ENCODE measurements around the gene POLN. TPM values are rescaled to one million over a fixed set of nuclear protein-coding genes. Genes with fewer than 3 reads are reported as not detected.
A peak's percentile ranks its signal among the peaks of the same experiment; 100 is the strongest.

Gene POLN
- total RNA-seq, 2 donors from 2014 or later, result 3.8 to 15.2 TPM

- H3K27me3 ChIP-seq (replicated peaks; ENCODE audit: insufficient read depth), result no peaks in the 10 kb centered on the region
- H3K9me3 ChIP-seq, result no peaks in the 10 kb centered on the region
- H3K27ac ChIP-seq, result no peak overlapping the region
- intact Hi-C loops (cut with DNase I), result loop anchor here (10.0 kb wide), 2 partner anchors 510 to 530 kb away; partner anchors contain the start of genes SLBP and TNIP2
- H3K36me3 ChIP-seq, result peaks cover 3 to 6% of the 10 kb centered on the region in 2 donors
- no peak for DNase-seq (ENCODE audit: low spot score)
- no peak overlapping the region for H3K4me3 ChIP-seq
- 65% methylated on average over 7 of the region's 7 CpGs for WGBS
- peaks cover 5% of the 10 kb centered on the region for H3K4me1 ChIP-seq (replicated peaks)
- TF ChIP-seq POLR2A (IDR thresholded peaks at IDR 0.05) (no peak), POLR2AphosphoS5 (IDR thresholded peaks at IDR 0.05) (no peak), CTCF (IDR thresholded peaks at IDR 0.05) (no peak)
Measured at GRCh38 chr4:2245057-2245786, 3.3 kb upstream of the POLN start.

GRCh38 chr4:2243681-2244380 is 1.9 kb upstream of the POLN start:
- H3K9me3 ChIP-seq, result no peaks in the 10 kb centered on the region
- H3K27me3 ChIP-seq (replicated peaks; ENCODE audit: insufficient read depth), result no peaks in the 10 kb centered on the region
- no peak for DNase-seq (ENCODE audit: low spot score)
- 23% methylated on average over 5 of the region's 5 CpGs for WGBS
- TF ChIP-seq CTCF (IDR thresholded peaks at IDR 0.05) (peak in 1 of 4 experiments; percentile 27), POLR2A (IDR thresholded peaks at IDR 0.05) (no peak), POLR2AphosphoS5 (IDR thresholded peaks at IDR 0.05) (no peak)
- H3K4me1 ChIP-seq (replicated peaks), result peaks cover 10% of the 10 kb centered on the region
- no peak overlapping the region for H3K4me3 ChIP-seq
- H3K36me3 ChIP-seq, result no peaks in the 10 kb centered on the region
- peak overlapping the region in 1 of 2 donors; percentile 27 for H3K27ac ChIP-seq
- intact Hi-C loops (cut with DNase I), result loop anchor here (10.0 kb wide), 2 partner anchors 511 to 529 kb away; partner anchors contain the start of genes SLBP and TNIP2

GRCh38 chr4:2241003-2241402 is 918 bp downstream of the POLN start:
- H3K27me3 ChIP-seq (replicated peaks; ENCODE audit: insufficient read depth), result no peaks in the 10 kb centered on the region
- H3K36me3 ChIP-seq, result no peaks in the 10 kb centered on the region
- H3K4me1 ChIP-seq (replicated peaks), result peaks cover 10% of the 10 kb centered on the region
- DNase-seq (ENCODE audit: low spot score), result no peak
- no peaks in the 10 kb centered on the region for H3K9me3 ChIP-seq
- intact Hi-C loops (cut with DNase I), result loop anchor here (10.0 kb wide), 2 partner anchors 514 to 526 kb away; partner anchors contain the start of genes SLBP and TNIP2
- H3K27ac ChIP-seq, result peak overlapping the region; percentile 78 to 81
- peak overlapping the region; percentile 76 for H3K4me3 ChIP-seq
- TF ChIP-seq POLR2AphosphoS5 (IDR thresholded peaks at IDR 0.05) (no peak), POLR2A (IDR thresholded peaks at IDR 0.05) (no peak), CTCF (IDR thresholded peaks at IDR 0.05) (no peak)
- 4% methylated on average over 7 of the region's 7 CpGs for WGBS

GRCh38 chr4:2236944-2237666 is 4.8 kb downstream of the POLN start:
- Histone ChIP-seq H3K36me3 (no peaks in the 10 kb centered on the region), H3K27me3 (replicated peaks; ENCODE audit: insufficient read depth) (no peaks in the 10 kb centered on the region), H3K4me3 (no peak overlapping the region), H3K4me1 (replicated peaks) (peaks cover 10% of the 10 kb centered on the region), H3K27ac (no peak overlapping the region), H3K9me3 (no peaks in the 10 kb centered on the region)
- no peak for TF ChIP-seq POLR2A (IDR thresholded peaks at IDR 0.05)
- 28% methylated on average over 3 of the region's 3 CpGs for WGBS
- DNase-seq (ENCODE audit: low spot score), result no peak
- intact Hi-C loops (cut with DNase I), result no loop called here

GRCh38 chr4:2231082-2231481 is 10.8 kb downstream of the POLN start:
- no peak for TF ChIP-seq POLR2A (IDR thresholded peaks at IDR 0.05)
- no peak for TF ChIP-seq CTCF (IDR thresholded peaks at IDR 0.05)
- no peak for TF ChIP-seq POLR2AphosphoS5 (IDR thresholded peaks at IDR 0.05)
- no peak for DNase-seq (ENCODE audit: low spot score)
- Histone ChIP-seq H3K4me1 (replicated peaks) (no peaks in the 10 kb centered on the region), H3K36me3 (no peaks in the 10 kb centered on the region), H3K4me3 (no peak overlapping the region), H3K27ac (no peak overlapping the region), H3K9me3 (no peaks in the 10 kb centered on the region), H3K27me3 (replicated peaks; ENCODE audit: insufficient read depth) (no peaks in the 10 kb centered on the region)
- WGBS, result 95% methylated on average over 6 of the region's 6 CpGs
- intact Hi-C loops (cut with DNase I), result no loop called here
